GM10266 (cell line): ENCODE data around the gene RGL1.

ENCODE experiments used
- DNase-seq: peaks from one replicate; pipeline ENCODE4 v3.0.0; 2012; ENCODE audit errors: extremely low spot score
- CTCF ChIP-seq: IDR thresholded peaks from 2 replicates; pipeline ENCODE4 v1.5.1; 2012; ENCODE audit warnings: mild to moderate bottlenecking, low read depth; ENCODE audit not compliant: control insufficient read depth, insufficient read depth; ENCODE audit errors: missing control alignments

Gene RGL1

GRCh38 chr1:183836598-183836997 lies 31.7 kb downstream of the RGL1 start:
- no peak for DNase-seq
- TF ChIP-seq CTCF: no peak

GRCh38 chr1:183837062-183837461 lies 32.1 kb downstream of the RGL1 start:
- TF ChIP-seq CTCF: no peak

GRCh38 chr1:183838221-183838620 lies 33.3 kb downstream of the RGL1 start:
- no peak for DNase-seq
- no peak for TF ChIP-seq CTCF

More at GRCh38 chr1:183837062-183837461, 32.1 kb downstream of the RGL1 start:
- DNase-seq: no peak

GRCh38 chr1:183840140-183840539 lies 35.2 kb downstream of the RGL1 start:
- no peak for TF ChIP-seq CTCF
- no peak for DNase-seq

GRCh38 chr1:183841550-183841949 lies 36.6 kb downstream of the RGL1 start:
- DNase-seq: peak; percentile 19
- no peak for TF ChIP-seq CTCF

GRCh38 chr1:183841950-183842794 lies 37.3 kb downstream of the RGL1 start:
- no peak for TF ChIP-seq CTCF
- DNase-seq: peak; percentile 48

GRCh38 chr1:183842795-183843144 lies 37.9 kb downstream of the RGL1 start:
- no peak for TF ChIP-seq CTCF
- DNase-seq: peak; percentile 7
